Mucosa of descending colon (tissue), 3 donors: ENCODE results near the gene EFCAB12. TPM values are rescaled to one million over a fixed set of nuclear protein-coding genes. Genes with fewer than 3 reads are reported as not detected.
"Not testable (repeated sequence)": the region's sequence is repeated elsewhere in the genome, so short reads cannot be mapped to it uniquely, and the experiment has no call there.

ENCODE experiments used
- ATAC-seq: fragments of 200-7000 bp; cut with Tn5 transposase; one replicate; pipeline ENCODE4 v1.9.1; 2020; ENCODE audit warnings: mild to moderate bottlenecking, moderate library complexity
- DNase-seq, 3 donors: peaks; one replicate each; pipeline ENCODE4 v3.0.0-alpha.2; 2020
- H3K36me3 ChIP-seq: fragments of 200-600 bp; one replicate; pipeline ENCODE4 v1.8.0; 2021; ENCODE audit warnings: low read depth, mild to moderate bottlenecking
- H3K4me1 ChIP-seq: fragments of 200-600 bp; one replicate; pipeline ENCODE4 v1.8.0; 2021; ENCODE audit warnings: low read depth, mild to moderate bottlenecking
- H3K4me3 ChIP-seq: fragments of 200-600 bp; one replicate; pipeline ENCODE4 v1.8.0; 2021; ENCODE audit warnings: mild to moderate bottlenecking
- H3K9me3 ChIP-seq: fragments of 200-600 bp; one replicate; pipeline ENCODE4 v1.8.0; 2021; ENCODE audit warnings: mild to moderate bottlenecking
- CTCF ChIP-seq: fragments of 200-600 bp; IDR thresholded peaks from one replicate; pipeline ENCODE4 v1.8.0; 2022; ENCODE audit warnings: antibody characterized with exemption, mild to moderate bottlenecking
- intact Hi-C, 2 donors: fragments of 100-400 bp; cut with DNase I in 1 of 2; cut with micrococcal nuclease in 1 of 2; formaldehyde crosslinking; loops; one replicate each; pipeline versions ENCODE4 v1.11.0 to v1.11.1; 2022; cut with DNase I, micrococcal nuclease
- total RNA-seq, 3 donors: library from RNA; stranded (reverse); fragmentation: NEBNext Ultra II Directional in 2 of 3; extraction: Animal tissue kit (Norgen Biotek cat#: 25700) in 2 of 3; gene quantifications; one replicate each; pipeline versions ENCODE4 v1.2.1 to v1.2.4, GENCODE V29; 2021 to 2023
- donor health status: DM: no; HTN: no; CAD: no; lungs with moderate emphysema.
- donor health status: DM: no; HTN: no; CAD: no.
- donor health status: DM: no; HTN: yes; CAD: no.

Gene EFCAB12
- total RNA-seq, 3 donors from 2014 or later: 0.38 to 0.69 (median 0.58) TPM

GRCh38 chr3:129365296-129366136 is 62.9 kb downstream of the EFCAB12 start:
- H3K36me3 ChIP-seq: no peaks in the 10 kb centered on the region
- no peaks in the 10 kb centered on the region for H3K9me3 ChIP-seq
- no peak overlapping the region for H3K4me3 ChIP-seq
- no peak for ATAC-seq
- no peaks in the 10 kb centered on the region for H3K4me1 ChIP-seq
- intact Hi-C loops: no loop called here
- TF ChIP-seq CTCF: no peak
- DNase-seq: no peak

- intact Hi-C loops, H3K4me3 ChIP-seq, H3K4me1 ChIP-seq, H3K36me3 ChIP-seq, DNase-seq, H3K9me3 ChIP-seq, ATAC-seq: not testable (repeated sequence)
Observed at GRCh38 chr3:129364811-129365210, 63.6 kb downstream of the EFCAB12 start.

- H3K4me3 ChIP-seq, H3K4me1 ChIP-seq, intact Hi-C loops, DNase-seq, H3K9me3 ChIP-seq, H3K36me3 ChIP-seq, ATAC-seq: not testable (repeated sequence)
Observed at GRCh38 chr3:129363356-129363755, 65.1 kb downstream of the EFCAB12 start.

- H3K9me3 ChIP-seq: no peaks in the 10 kb centered on the region
- TF ChIP-seq CTCF: no peak
- H3K4me3 ChIP-seq: no peak overlapping the region
- intact Hi-C loops: no loop called here
- H3K4me1 ChIP-seq: no peaks in the 10 kb centered on the region
- ATAC-seq: no peak
- H3K36me3 ChIP-seq: no peaks in the 10 kb centered on the region
- no peak for DNase-seq
Observed at GRCh38 chr3:129360705-129361460, 67.6 kb downstream of the EFCAB12 start.

GRCh38 chr3:129360171-129360611 is 68.2 kb downstream of the EFCAB12 start:
- Histone ChIP-seq H3K4me3 (no peak overlapping the region), H3K9me3 (no peaks in the 10 kb centered on the region), H3K4me1 (no peaks in the 10 kb centered on the region), H3K36me3 (no peaks in the 10 kb centered on the region)
- intact Hi-C loops: no loop called here
- ATAC-seq (no peak), DNase-seq (no peak)
- no peak for TF ChIP-seq CTCF

- ATAC-seq: no peak
- DNase-seq: no peak
- no peaks in the 10 kb centered on the region for H3K9me3 ChIP-seq
- H3K36me3 ChIP-seq: no peaks in the 10 kb centered on the region
- H3K4me3 ChIP-seq: no peak overlapping the region
- no peak for TF ChIP-seq CTCF
- intact Hi-C loops: no loop called here
- H3K4me1 ChIP-seq: no peaks in the 10 kb centered on the region
Observed at GRCh38 chr3:129358772-129359371, 69.6 kb downstream of the EFCAB12 start.
